Epithelial cell of proximal tubule (primary cell): ENCODE measurements around the gene GRIK3. TPM values are rescaled to one million over a fixed set of nuclear protein-coding genes. Genes with fewer than 3 reads are reported as not detected.

Source experiments
- DNase-seq: peaks from one replicate; pipeline ENCODE4 v3.0.0-alpha.2; 2011; ENCODE audit warnings: low read depth
- H3K4me3 ChIP-seq: 2 replicates; pipeline ENCODE4 v1.5.1; 2011; ENCODE audit warnings: low read depth, mild to moderate bottlenecking, low read length
- total RNA-seq: library from RNA; depleted of rRNA; stranded (reverse); fragments of >200 nt; gene quantifications from 2 replicates; pipeline ENCODE4 v1.2.3, GENCODE V29; 2015
- TF ChIP-seq, protein P1 (sequence below): conservative IDR thresholded peaks from 2 replicates; pipeline ENCODE4 v1.5.1; 2012; ENCODE audit warnings: low read depth, mild to moderate bottlenecking, low read length

GRIK3 gene
- total RNA-seq, 1 donor from 2014 or later, result not detected

GRCh38 chr1:36845802-36846201 lies 188.5 kb downstream of the GRIK3 start:
- DNase-seq, result no peak

GRCh38 chr1:36844917-36845316 lies 189.4 kb downstream of the GRIK3 start:
- no peak for DNase-seq
- TF ChIP-seq, protein P1, sequence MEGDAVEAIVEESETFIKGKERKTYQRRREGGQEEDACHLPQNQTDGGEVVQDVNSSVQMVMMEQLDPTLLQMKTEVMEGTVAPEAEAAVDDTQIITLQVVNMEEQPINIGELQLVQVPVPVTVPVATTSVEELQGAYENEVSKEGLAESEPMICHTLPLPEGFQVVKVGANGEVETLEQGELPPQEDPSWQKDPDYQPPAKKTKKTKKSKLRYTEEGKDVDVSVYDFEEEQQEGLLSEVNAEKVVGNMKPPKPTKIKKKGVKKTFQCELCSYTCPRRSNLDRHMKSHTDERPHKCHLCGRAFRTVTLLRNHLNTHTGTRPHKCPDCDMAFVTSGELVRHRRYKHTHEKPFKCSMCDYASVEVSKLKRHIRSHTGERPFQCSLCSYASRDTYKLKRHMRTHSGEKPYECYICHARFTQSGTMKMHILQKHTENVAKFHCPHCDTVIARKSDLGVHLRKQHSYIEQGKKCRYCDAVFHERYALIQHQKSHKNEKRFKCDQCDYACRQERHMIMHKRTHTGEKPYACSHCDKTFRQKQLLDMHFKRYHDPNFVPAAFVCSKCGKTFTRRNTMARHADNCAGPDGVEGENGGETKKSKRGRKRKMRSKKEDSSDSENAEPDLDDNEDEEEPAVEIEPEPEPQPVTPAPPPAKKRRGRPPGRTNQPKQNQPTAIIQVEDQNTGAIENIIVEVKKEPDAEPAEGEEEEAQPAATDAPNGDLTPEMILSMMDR, result no peak
- H3K4me3 ChIP-seq, result no peak overlapping the region

More at GRCh38 chr1:36845802-36846201, 188.5 kb downstream of the GRIK3 start:
- TF ChIP-seq, protein P1, result no peak
- H3K4me3 ChIP-seq, result no peak overlapping the region

GRCh38 chr1:36843906-36844610 lies 190.3 kb downstream of the GRIK3 start:
- no peak for DNase-seq
- TF ChIP-seq, protein P1, result no peak
- no peak overlapping the region for H3K4me3 ChIP-seq

GRCh38 chr1:36843027-36843426 lies 191.3 kb downstream of the GRIK3 start:
- no peak for DNase-seq
- no peak overlapping the region for H3K4me3 ChIP-seq
- TF ChIP-seq, protein P1, result no peak

- DNase-seq, result no peak
- no peak overlapping the region for H3K4me3 ChIP-seq
- TF ChIP-seq, protein P1, result no peak
These were observed 191.9 kb downstream of the GRIK3 start for GRCh38 chr1:36842448-36842847.

GRCh38 chr1:36839485-36839884 lies 194.8 kb downstream of the GRIK3 start:
- no peak overlapping the region for H3K4me3 ChIP-seq
- TF ChIP-seq, protein P1, result no peak
- no peak for DNase-seq

DNA sequence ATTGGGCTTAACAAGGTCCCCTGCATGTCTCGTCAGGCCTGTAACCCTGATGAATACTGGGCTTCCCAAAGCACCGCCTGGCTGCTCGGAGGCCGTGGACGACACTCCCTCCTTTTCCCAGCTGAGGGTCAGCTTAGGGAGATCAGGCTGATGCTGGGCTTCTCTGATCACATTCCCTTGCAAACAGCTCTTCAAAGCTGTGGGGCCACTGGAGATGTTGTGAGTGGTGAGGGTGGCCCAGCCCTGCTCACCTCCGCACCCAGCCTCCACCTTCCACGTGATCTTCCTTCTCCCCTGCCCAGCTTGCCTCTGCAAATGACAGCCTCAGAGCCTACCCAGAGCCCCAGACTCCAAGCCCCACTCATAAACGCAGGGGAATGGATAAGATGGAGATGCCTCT lies 195.4 kb downstream of the GRIK3 start:
- no peak for DNase-seq
- TF ChIP-seq, protein P1, result no peak
- H3K4me3 ChIP-seq, result no peak overlapping the region
